Fibroblast of lung (primary cell): ENCODE measurements around the gene HCRTR2.

Experiments
- EZH2 ChIP-seq: IDR thresholded peaks from 2 replicates; pipeline ENCODE4 v1.5.1; 2012; ENCODE audit warnings: low read length, control low read depth, mild to moderate bottlenecking; ENCODE audit errors: missing control alignments
- TF ChIP-seq, protein P1 (sequence below), 2 donors: IDR thresholded peaks in 1 of 2; conservative IDR thresholded peaks in 1 of 2; 1 replicate in 1 of 2; 2 replicates in 1 of 2; pipeline ENCODE4 v1.5.1; 2011 to 2012; ENCODE audit warnings: low read length in 2 of 2, control low read depth in 1 of 2, inconsistent platforms in 1 of 2, low read depth in 1 of 2, mild to moderate bottlenecking in 1 of 2

GRCh38 chr6:55281215-55281614, 106.9 kb downstream of the HCRTR2 start:
- TF ChIP-seq, protein P1, sequence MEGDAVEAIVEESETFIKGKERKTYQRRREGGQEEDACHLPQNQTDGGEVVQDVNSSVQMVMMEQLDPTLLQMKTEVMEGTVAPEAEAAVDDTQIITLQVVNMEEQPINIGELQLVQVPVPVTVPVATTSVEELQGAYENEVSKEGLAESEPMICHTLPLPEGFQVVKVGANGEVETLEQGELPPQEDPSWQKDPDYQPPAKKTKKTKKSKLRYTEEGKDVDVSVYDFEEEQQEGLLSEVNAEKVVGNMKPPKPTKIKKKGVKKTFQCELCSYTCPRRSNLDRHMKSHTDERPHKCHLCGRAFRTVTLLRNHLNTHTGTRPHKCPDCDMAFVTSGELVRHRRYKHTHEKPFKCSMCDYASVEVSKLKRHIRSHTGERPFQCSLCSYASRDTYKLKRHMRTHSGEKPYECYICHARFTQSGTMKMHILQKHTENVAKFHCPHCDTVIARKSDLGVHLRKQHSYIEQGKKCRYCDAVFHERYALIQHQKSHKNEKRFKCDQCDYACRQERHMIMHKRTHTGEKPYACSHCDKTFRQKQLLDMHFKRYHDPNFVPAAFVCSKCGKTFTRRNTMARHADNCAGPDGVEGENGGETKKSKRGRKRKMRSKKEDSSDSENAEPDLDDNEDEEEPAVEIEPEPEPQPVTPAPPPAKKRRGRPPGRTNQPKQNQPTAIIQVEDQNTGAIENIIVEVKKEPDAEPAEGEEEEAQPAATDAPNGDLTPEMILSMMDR (conservative IDR thresholded peaks at IDR 0.05 in 1 of 2, IDR thresholded peaks at IDR 0.05 in 1 of 2; ENCODE audit: low read depth in 1 of 2, low read length in 2 of 2) = no peak
- TF ChIP-seq EZH2 = no peak
